NB4 (cell line): Measurements from ENCODE around the gene STARD13.

ENCODE experiments used
- DNase-seq: peaks from one replicate; pipeline ENCODE4 v3.0.0; 2010; ENCODE audit warnings: low read depth
- H3K4me3 ChIP-seq: one replicate; pipeline ENCODE4 v1.5.1; 2011; ENCODE audit warnings: mild to moderate bottlenecking, low read depth, low read length, moderate library complexity
- CTCF ChIP-seq: IDR thresholded peaks from one replicate; pipeline ENCODE4 v1.5.1; 2012; ENCODE audit warnings: low read depth, low read length
- MAX ChIP-seq: IDR thresholded peaks from 2 replicates; pipeline ENCODE4 v1.6.1; 2011; ENCODE audit warnings: low read depth, low read length
- MYC ChIP-seq: IDR thresholded peaks from 2 replicates; pipeline ENCODE4 v1.6.1; 2011; ENCODE audit warnings: low read depth, low read length
- POLR2A ChIP-seq: IDR thresholded peaks from 2 replicates; pipeline ENCODE4 v1.6.1; 2011; ENCODE audit warnings: mild to moderate bottlenecking; ENCODE audit not compliant: insufficient read length; ENCODE audit errors: extremely low read depth

STARD13 gene

GRCh38 chr13:33176526-33176925 is 109.0 kb downstream of the STARD13 start:
- no peak for DNase-seq
- TF ChIP-seq CTCF (no peak), MYC (no peak), POLR2A (no peak), MAX (no peak)
- no peak overlapping the region for H3K4me3 ChIP-seq

GRCh38 chr13:33175991-33176390 is 109.6 kb downstream of the STARD13 start:
- DNase-seq: no peak
- no peak overlapping the region for H3K4me3 ChIP-seq
- TF ChIP-seq MYC: no peak

- H3K4me3 ChIP-seq: no peak overlapping the region
- no peak for DNase-seq
- no peak for TF ChIP-seq MYC
- no peak for TF ChIP-seq POLR2A
- no peak for TF ChIP-seq MAX
- no peak for TF ChIP-seq CTCF
These were observed 110.6 kb downstream of the STARD13 start for GRCh38 chr13:33174931-33175330.

- TF ChIP-seq MAX (no peak), POLR2A (no peak), CTCF (no peak), MYC (no peak)
- DNase-seq: no peak
- no peak overlapping the region for H3K4me3 ChIP-seq
These were observed 111.1 kb downstream of the STARD13 start for GRCh38 chr13:33174491-33174890.

- DNase-seq: no peak
- no peak overlapping the region for H3K4me3 ChIP-seq
- TF ChIP-seq POLR2A: no peak
- no peak for TF ChIP-seq MYC
- TF ChIP-seq CTCF: no peak
- no peak for TF ChIP-seq MAX
These were observed 112.6 kb downstream of the STARD13 start for GRCh38 chr13:33172911-33173310.

GRCh38 chr13:33172400-33172799 is 113.2 kb downstream of the STARD13 start:
- TF ChIP-seq POLR2A (no peak), MAX (no peak), MYC (no peak), CTCF (no peak)
- no peak for DNase-seq
- H3K4me3 ChIP-seq: no peak overlapping the region
